Trophoblast cell (in vitro differentiated cells and primary cell): ENCODE measurements around the gene CHMP4A.
"Not testable (repeated sequence)": the region's sequence is repeated elsewhere in the genome, so short reads cannot be mapped to it uniquely, and the experiment has no call there.

Experiments used
- DNase-seq, 2 donors: peaks; one replicate each; pipeline ENCODE4 v3.0.0-alpha.2; 2016
- H2AFZ ChIP-seq: 2 replicates; pipeline ENCODE4 v1.6.1; 2013; ENCODE audit warnings: low read length, moderate library complexity, mild to moderate bottlenecking; ENCODE audit not compliant: insufficient read depth, poor library complexity
- H2AK5ac ChIP-seq: 2 replicates; pipeline ENCODE4 v1.6.1; 2013; ENCODE audit warnings: mild to moderate bottlenecking, low read length
- H2BK120ac ChIP-seq: 2 replicates; pipeline ENCODE4 v1.6.1; 2013; ENCODE audit warnings: low read length, mild to moderate bottlenecking, moderate library complexity; ENCODE audit not compliant: insufficient read depth, poor library complexity
- H2BK12ac ChIP-seq: 2 replicates; pipeline ENCODE4 v1.6.1; 2013; ENCODE audit warnings: mild to moderate bottlenecking, low read length, moderate library complexity
- H2BK5ac ChIP-seq: 2 replicates; pipeline ENCODE4 v1.6.1; 2013; ENCODE audit warnings: low read length, low read depth, moderate library complexity, mild to moderate bottlenecking; ENCODE audit not compliant: poor library complexity
- H3K14ac ChIP-seq: 2 replicates; pipeline ENCODE4 v1.6.1; 2013; ENCODE audit warnings: mild to moderate bottlenecking, low read length
- H3K18ac ChIP-seq: 2 replicates; pipeline ENCODE4 v1.6.1; 2013; ENCODE audit warnings: mild to moderate bottlenecking, low read length
- H3K23ac ChIP-seq: 2 replicates; pipeline ENCODE4 v1.6.1; 2013; ENCODE audit warnings: low read length
- H3K27ac ChIP-seq: 2 replicates; pipeline ENCODE4 v1.5.1; 2013; ENCODE audit warnings: low read depth, mild to moderate bottlenecking, inconsistent platforms, low read length, moderate library complexity
- H3K27me3 ChIP-seq: 2 replicates; pipeline ENCODE4 v1.6.1; 2013; ENCODE audit warnings: inconsistent platforms, mild to moderate bottlenecking, low read length, moderate library complexity; ENCODE audit not compliant: insufficient read depth
- H3K36me3 ChIP-seq, 2 experiments: 1 replicate in 1 of 2; 2 replicates in 1 of 2; pipeline ENCODE4 v1.6.1; 2013; ENCODE audit warnings: low read length in 2 of 2, mild to moderate bottlenecking in 2 of 2, moderate library complexity in 1 of 2; ENCODE audit not compliant: insufficient read depth in 2 of 2, control insufficient read depth in 1 of 2
- H3K4ac ChIP-seq: 2 replicates; pipeline ENCODE4 v1.6.1; 2013; ENCODE audit warnings: low read depth, mild to moderate bottlenecking, low read length, moderate library complexity
- H3K4me1 ChIP-seq, 2 experiments: 1 replicate in 1 of 2; 2 replicates in 1 of 2; pipeline ENCODE4 v1.6.1; 2013; ENCODE audit warnings: low read length in 2 of 2, mild to moderate bottlenecking in 2 of 2, moderate library complexity in 1 of 2; ENCODE audit not compliant: insufficient read depth in 2 of 2, control insufficient read depth in 1 of 2
- H3K4me2 ChIP-seq: 2 replicates; pipeline ENCODE4 v1.6.1; 2013; ENCODE audit warnings: inconsistent platforms, mild to moderate bottlenecking, low read length, moderate library complexity
- H3K4me3 ChIP-seq: 2 replicates; pipeline ENCODE4 v1.5.1; 2013; ENCODE audit warnings: mild to moderate bottlenecking, low read depth, low read length, inconsistent platforms
- H3K79me1 ChIP-seq: one replicate; pipeline ENCODE4 v1.6.1; 2013; ENCODE audit warnings: low read length
- H3K79me2 ChIP-seq: 2 replicates; pipeline ENCODE4 v1.6.1; 2013; ENCODE audit warnings: low read length, mild to moderate bottlenecking; ENCODE audit not compliant: control insufficient read depth, insufficient read depth, poor library complexity
- H3K9ac ChIP-seq: 2 replicates; pipeline ENCODE4 v1.6.1; 2013; ENCODE audit warnings: mild to moderate bottlenecking, low read length
- H3K9me3 ChIP-seq: 2 replicates; pipeline ENCODE4 v1.6.1; 2013; ENCODE audit warnings: low read depth, mild to moderate bottlenecking, control low read depth, inconsistent platforms, low read length; ENCODE audit not compliant: insufficient read depth
- H4K12ac ChIP-seq: 2 replicates; pipeline ENCODE4 v1.6.1; 2013; ENCODE audit warnings: low read depth, mild to moderate bottlenecking, low read length, moderate library complexity
- H4K8ac ChIP-seq: 2 replicates; pipeline ENCODE4 v1.6.1; 2013; ENCODE audit warnings: low read depth, mild to moderate bottlenecking, low read length, moderate library complexity
- H4K91ac ChIP-seq: one replicate; pipeline ENCODE4 v1.6.1; 2013; ENCODE audit warnings: low read depth, mild to moderate bottlenecking, low read length, moderate library complexity
- WGBS: extraction: QIAGEN DNeasy Blood & Tissue Kit; methylation state at CpG from one replicate; pipeline ENCODE4 v1.1.7; 2013; ENCODE audit warnings: missing lambda C conversion rate; ENCODE audit not compliant: insufficient read length, insufficient coverage; ENCODE audit errors: extremely low coverage; 5-methylcytosine and 5-hydroxymethylcytosine counted together

The CHMP4A gene

GRCh38 chr14:24203249-24203886 is 9.9 kb downstream of the CHMP4A start:
- not testable (repeated sequence) for H3K79me1 ChIP-seq, H2AK5ac ChIP-seq, H3K27me3 ChIP-seq, H3K4ac ChIP-seq, H4K8ac ChIP-seq, H3K23ac ChIP-seq, H3K27ac ChIP-seq, H3K4me3 ChIP-seq, H3K9me3 ChIP-seq, H3K79me2 ChIP-seq, H4K91ac ChIP-seq, H4K12ac ChIP-seq, H2BK12ac ChIP-seq, H3K18ac ChIP-seq, H2BK120ac ChIP-seq, DNase-seq, H2BK5ac ChIP-seq, H3K9ac ChIP-seq, H3K14ac ChIP-seq, H3K4me2 ChIP-seq, H2AFZ ChIP-seq, H3K4me1 ChIP-seq
- peaks cover 20 to 35% of the 10 kb centered on the region in 2 experiments for H3K36me3 ChIP-seq
- WGBS = no CpG with 5 or more reads among the region's 16 CpGs

- not testable (repeated sequence) for H3K18ac ChIP-seq, H2AFZ ChIP-seq, H2BK5ac ChIP-seq, H3K14ac ChIP-seq, DNase-seq, H3K4me2 ChIP-seq, H4K91ac ChIP-seq, H2BK120ac ChIP-seq, H4K12ac ChIP-seq, H3K79me1 ChIP-seq, H3K4me1 ChIP-seq, H2AK5ac ChIP-seq, H2BK12ac ChIP-seq, H3K27me3 ChIP-seq, H3K9ac ChIP-seq, H3K4me3 ChIP-seq, H3K27ac ChIP-seq, H4K8ac ChIP-seq, H3K79me2 ChIP-seq, H3K9me3 ChIP-seq, H3K4ac ChIP-seq, H3K23ac ChIP-seq
- peaks cover 17 to 31% of the 10 kb centered on the region in 2 experiments for H3K36me3 ChIP-seq
- no CpG with 5 or more reads among the region's 8 CpGs for WGBS
Measured at GRCh38 chr14:24202538-24202937, 10.8 kb downstream of the CHMP4A start.

GRCh38 chr14:24198814-24199524 is 14.3 kb downstream of the CHMP4A start:
- Histone ChIP-seq H4K8ac (no peak overlapping the region), H2AFZ (no peak overlapping the region), H2BK120ac (no peak overlapping the region), H4K91ac (no peak overlapping the region), H2BK12ac (no peak overlapping the region), H3K9ac (no peak overlapping the region), H3K14ac (no peak overlapping the region), H3K27me3 (no peaks in the 10 kb centered on the region), H3K36me3 (peaks cover 0 to 6% of the 10 kb centered on the region in 2 experiments), H4K12ac (no peak overlapping the region), H2AK5ac (no peak overlapping the region), H3K27ac (no peak overlapping the region), H3K4me1 (peaks cover 6 to 8% of the 10 kb centered on the region in 2 experiments), H3K4ac (no peak overlapping the region), H3K9me3 (peaks cover 3% of the 10 kb centered on the region), H3K23ac (no peak overlapping the region), H3K18ac (no peak overlapping the region), H2BK5ac (no peak overlapping the region), H3K4me3 (no peak overlapping the region), H3K79me1 (peaks cover 12% of the 10 kb centered on the region), H3K79me2 (peaks cover 11% of the 10 kb centered on the region), H3K4me2 (no peak overlapping the region)
- no peak for DNase-seq
- no CpG with 5 or more reads among the region's 7 CpGs for WGBS

- no peak overlapping the region for H2BK12ac ChIP-seq
- H3K4me1 ChIP-seq = peaks cover 6 to 8% of the 10 kb centered on the region in 2 experiments
- WGBS = no CpG with 5 or more reads among the region's 2 CpGs
- peaks cover 4% of the 10 kb centered on the region for H3K9me3 ChIP-seq
- no peaks in the 10 kb centered on the region for H3K27me3 ChIP-seq
- no peak overlapping the region for H3K23ac ChIP-seq
- no peak overlapping the region for H4K12ac ChIP-seq
- H2AFZ ChIP-seq = no peak overlapping the region
- no peak overlapping the region for H2AK5ac ChIP-seq
- H3K4me2 ChIP-seq = no peak overlapping the region
- no peak overlapping the region for H3K9ac ChIP-seq
- no peak overlapping the region for H4K8ac ChIP-seq
- H3K79me1 ChIP-seq = peaks cover 12% of the 10 kb centered on the region
- peaks cover 11% of the 10 kb centered on the region for H3K79me2 ChIP-seq
- H3K4me3 ChIP-seq = no peak overlapping the region
- H3K27ac ChIP-seq = no peak overlapping the region
- no peak overlapping the region for H4K91ac ChIP-seq
- H2BK120ac ChIP-seq = no peak overlapping the region
- DNase-seq = no peak
- H3K14ac ChIP-seq = no peak overlapping the region
- no peak overlapping the region for H2BK5ac ChIP-seq
- peaks cover 9 to 18% of the 10 kb centered on the region in 2 experiments for H3K36me3 ChIP-seq
- no peak overlapping the region for H3K4ac ChIP-seq
- H3K18ac ChIP-seq = no peak overlapping the region
Measured at GRCh38 chr14:24197056-24197450, 16.2 kb downstream of the CHMP4A start.
